GM23338 (cell line): ENCODE data around the gene NR1H3. TPM values are rescaled to one million over a fixed set of nuclear protein-coding genes. Genes with fewer than 3 reads are reported as not detected.

Source experiments
- ATAC-seq: fragments of 200-7000 bp; cut with Tn5 transposase; 3 replicates; pipeline ENCODE4 v1.9.1; 2020
- DNase-seq: peaks from one replicate; pipeline ENCODE4 v3.0.0-alpha.2; 2015; ENCODE audit warnings: low spot score
- H2AFZ ChIP-seq: fragments of 200-600 bp; sonication (generic); 2 replicates; pipeline ENCODE4 v1.8.0; 2016; ENCODE audit warnings: antibody characterized with exemption, mild to moderate bottlenecking, moderate library complexity
- H3F3A ChIP-seq: fragments of 200-600 bp; sonication (generic); replicated peaks from 2 replicates; pipeline ENCODE4 v1.8.0; 2017; ENCODE audit warnings: antibody characterized with exemption, mixed run types, low read depth
- H3K27ac ChIP-seq: fragments of 200-600 bp; sonication (generic); 2 replicates; pipeline ENCODE4 v1.6.1; 2016; ENCODE audit warnings: low read depth
- H3K27me3 ChIP-seq: fragments of 200-600 bp; sonication (generic); 2 replicates; pipeline ENCODE4 v1.8.0; 2016; ENCODE audit warnings: mild to moderate bottlenecking, mixed run types, moderate library complexity; ENCODE audit not compliant: insufficient read depth
- H3K36me3 ChIP-seq: fragments of 200-600 bp; sonication (generic); 2 replicates; pipeline ENCODE4 v1.8.0; 2016; ENCODE audit warnings: mild to moderate bottlenecking; ENCODE audit not compliant: insufficient read depth
- H3K4me1 ChIP-seq: fragments of 200-600 bp; sonication (generic); 2 replicates; pipeline ENCODE4 v1.8.0; 2016; ENCODE audit warnings: mild to moderate bottlenecking, moderate library complexity; ENCODE audit not compliant: insufficient read depth
- H3K4me2 ChIP-seq: fragments of 200-600 bp; sonication (generic); 2 replicates; pipeline ENCODE4 v1.7.1; 2017; ENCODE audit warnings: mixed run types
- H3K4me3 ChIP-seq: fragments of 200-600 bp; sonication (generic); 2 replicates; pipeline ENCODE4 v1.6.1; 2016; ENCODE audit warnings: mixed run types
- H3K79me2 ChIP-seq: fragments of 200-600 bp; sonication (generic); replicated peaks from 2 replicates; pipeline ENCODE4 v1.8.0; 2017; ENCODE audit warnings: mild to moderate bottlenecking; ENCODE audit not compliant: insufficient read depth
- H3K9me2 ChIP-seq: fragments of 200-600 bp; sonication (generic); 2 replicates; pipeline ENCODE4 v1.8.0; 2017; ENCODE audit not compliant: insufficient read depth
- H4K20me1 ChIP-seq: fragments of 200-600 bp; sonication (generic); replicated peaks from 2 replicates; pipeline ENCODE4 v1.8.0; 2017; ENCODE audit warnings: mild to moderate bottlenecking; ENCODE audit not compliant: insufficient read depth
- H3K27ac Mint-ChIP-seq: 2 replicates; pipeline ENCODE4 v1.8.0; 2020; ENCODE audit warnings: inconsistent platforms, mild to moderate bottlenecking, moderate library complexity, mixed read lengths
- H3K27me3 Mint-ChIP-seq: 3 replicates; pipeline ENCODE4 v1.8.0; 2022; ENCODE audit warnings: low read depth, mild to moderate bottlenecking, moderate library complexity, mixed read lengths, inconsistent platforms; ENCODE audit not compliant: insufficient read depth, poor library complexity
- H3K36me3 Mint-ChIP-seq: 3 replicates; pipeline ENCODE4 v1.8.0; 2021; ENCODE audit warnings: low read depth, mild to moderate bottlenecking, inconsistent platforms, moderate library complexity, mixed read lengths
- H3K4me1 Mint-ChIP-seq: 3 replicates; pipeline ENCODE4 v1.8.0; 2020; ENCODE audit warnings: mild to moderate bottlenecking, inconsistent platforms, mixed read lengths
- H3K4me3 Mint-ChIP-seq: 3 replicates; pipeline ENCODE4 v1.8.0; 2021; ENCODE audit warnings: moderate library complexity, mild to moderate bottlenecking, inconsistent platforms, mixed read lengths
- H3K9me3 Mint-ChIP-seq: 3 replicates; pipeline ENCODE4 v1.8.0; 2020; ENCODE audit warnings: moderate library complexity, mild to moderate bottlenecking, inconsistent platforms, mixed read lengths
- CREB1 ChIP-seq: fragments of 250-450 bp; sonication (Bioruptor Pico); IDR thresholded peaks from 2 replicates; pipeline ENCODE4 v1.5.0; 2020; ENCODE audit warnings: low read depth, mild to moderate bottlenecking, moderate library complexity
- REST ChIP-seq: IDR thresholded peaks from one replicate; pipeline ENCODE4 v1.6.1; 2018; ENCODE audit warnings: antibody characterized with exemption; ENCODE audit not compliant: unreplicated experiment
- STAT1 ChIP-seq: IDR thresholded peaks from one replicate; pipeline ENCODE4 v1.6.1; 2016; ENCODE audit warnings: antibody characterized with exemption; ENCODE audit not compliant: unreplicated experiment
- ZNF331 ChIP-seq: fragments of 250-450 bp; sonication (Bioruptor Pico); IDR thresholded peaks from 2 replicates; pipeline ENCODE4 v1.5.0; 2020; ENCODE audit warnings: low read depth, mild to moderate bottlenecking, moderate library complexity
- polyA plus RNA-seq: library from polyadenylated mRNA; unstranded; fragments of >200 nt; fragmentation: Nextera tagmentation; extraction: Ambion mirVana; gene quantifications from 2 replicates; pipeline ENCODE4 v1.2.1, GENCODE V29; 2016
- total RNA-seq: library from RNA; depleted of rRNA; stranded (reverse); fragments of >200 nt; shearing (Covaris generic); gene quantifications from 2 replicates; pipeline ENCODE4 v1.2.3, GENCODE V29; 2014
- TF ChIP-seq, protein P1 (sequence below), 2 experiments: fragments of 200-600 bp in 1 of 2; sonication (generic) in 1 of 2; conservative IDR thresholded peaks; 2 replicates each; pipeline versions ENCODE4 v1.5.1 to v1.6.1; 2016 to 2017; ENCODE audit warnings: antibody characterized with exemption in 2 of 2, low read depth in 2 of 2, mild to moderate bottlenecking in 2 of 2, moderate library complexity in 1 of 2
- TF ChIP-seq, protein P2 (sequence below): fragments of 250-450 bp; sonication (Bioruptor Pico); IDR thresholded peaks from 2 replicates; pipeline ENCODE4 v1.5.0; 2020; ENCODE audit warnings: mild to moderate bottlenecking, moderate library complexity

Gene NR1H3
- total and polyA plus RNA-seq, 2 experiments from 2014 or later, result 16.5 to 23.7 TPM

- no peaks in the 10 kb centered on the region for H3K27me3 ChIP-seq
- no peak overlapping the region for H3K4me3 ChIP-seq
- no peak overlapping the region for H3K4me3 Mint-ChIP-seq
- peaks cover 4% of the 10 kb centered on the region for H3K27me3 Mint-ChIP-seq
- peaks cover 15% of the 10 kb centered on the region for H3K4me1 ChIP-seq
- H3K4me1 Mint-ChIP-seq, result peaks cover 23% of the 10 kb centered on the region
- H4K20me1 ChIP-seq, result no peaks in the 10 kb centered on the region
- no peaks in the 10 kb centered on the region for H3K9me2 ChIP-seq
- H3K36me3 ChIP-seq, result no peaks in the 10 kb centered on the region
- peaks cover 4% of the 10 kb centered on the region; the same call in 1 of the 3 replicates for H3K36me3 Mint-ChIP-seq
- no peak overlapping the region for H3K27ac ChIP-seq
- TF ChIP-seq CREB1 (CRISPR knock-in tag), result no peak
- TF ChIP-seq REST, result no peak
- TF ChIP-seq STAT1, result no peak
- TF ChIP-seq, protein P1, sequence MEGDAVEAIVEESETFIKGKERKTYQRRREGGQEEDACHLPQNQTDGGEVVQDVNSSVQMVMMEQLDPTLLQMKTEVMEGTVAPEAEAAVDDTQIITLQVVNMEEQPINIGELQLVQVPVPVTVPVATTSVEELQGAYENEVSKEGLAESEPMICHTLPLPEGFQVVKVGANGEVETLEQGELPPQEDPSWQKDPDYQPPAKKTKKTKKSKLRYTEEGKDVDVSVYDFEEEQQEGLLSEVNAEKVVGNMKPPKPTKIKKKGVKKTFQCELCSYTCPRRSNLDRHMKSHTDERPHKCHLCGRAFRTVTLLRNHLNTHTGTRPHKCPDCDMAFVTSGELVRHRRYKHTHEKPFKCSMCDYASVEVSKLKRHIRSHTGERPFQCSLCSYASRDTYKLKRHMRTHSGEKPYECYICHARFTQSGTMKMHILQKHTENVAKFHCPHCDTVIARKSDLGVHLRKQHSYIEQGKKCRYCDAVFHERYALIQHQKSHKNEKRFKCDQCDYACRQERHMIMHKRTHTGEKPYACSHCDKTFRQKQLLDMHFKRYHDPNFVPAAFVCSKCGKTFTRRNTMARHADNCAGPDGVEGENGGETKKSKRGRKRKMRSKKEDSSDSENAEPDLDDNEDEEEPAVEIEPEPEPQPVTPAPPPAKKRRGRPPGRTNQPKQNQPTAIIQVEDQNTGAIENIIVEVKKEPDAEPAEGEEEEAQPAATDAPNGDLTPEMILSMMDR (conservative IDR thresholded peaks at IDR 0.05; ENCODE audit: low read depth in 2 of 2), result no peak
- no peak for TF ChIP-seq ZNF331 (CRISPR knock-in tag)
- TF ChIP-seq, protein P2, sequence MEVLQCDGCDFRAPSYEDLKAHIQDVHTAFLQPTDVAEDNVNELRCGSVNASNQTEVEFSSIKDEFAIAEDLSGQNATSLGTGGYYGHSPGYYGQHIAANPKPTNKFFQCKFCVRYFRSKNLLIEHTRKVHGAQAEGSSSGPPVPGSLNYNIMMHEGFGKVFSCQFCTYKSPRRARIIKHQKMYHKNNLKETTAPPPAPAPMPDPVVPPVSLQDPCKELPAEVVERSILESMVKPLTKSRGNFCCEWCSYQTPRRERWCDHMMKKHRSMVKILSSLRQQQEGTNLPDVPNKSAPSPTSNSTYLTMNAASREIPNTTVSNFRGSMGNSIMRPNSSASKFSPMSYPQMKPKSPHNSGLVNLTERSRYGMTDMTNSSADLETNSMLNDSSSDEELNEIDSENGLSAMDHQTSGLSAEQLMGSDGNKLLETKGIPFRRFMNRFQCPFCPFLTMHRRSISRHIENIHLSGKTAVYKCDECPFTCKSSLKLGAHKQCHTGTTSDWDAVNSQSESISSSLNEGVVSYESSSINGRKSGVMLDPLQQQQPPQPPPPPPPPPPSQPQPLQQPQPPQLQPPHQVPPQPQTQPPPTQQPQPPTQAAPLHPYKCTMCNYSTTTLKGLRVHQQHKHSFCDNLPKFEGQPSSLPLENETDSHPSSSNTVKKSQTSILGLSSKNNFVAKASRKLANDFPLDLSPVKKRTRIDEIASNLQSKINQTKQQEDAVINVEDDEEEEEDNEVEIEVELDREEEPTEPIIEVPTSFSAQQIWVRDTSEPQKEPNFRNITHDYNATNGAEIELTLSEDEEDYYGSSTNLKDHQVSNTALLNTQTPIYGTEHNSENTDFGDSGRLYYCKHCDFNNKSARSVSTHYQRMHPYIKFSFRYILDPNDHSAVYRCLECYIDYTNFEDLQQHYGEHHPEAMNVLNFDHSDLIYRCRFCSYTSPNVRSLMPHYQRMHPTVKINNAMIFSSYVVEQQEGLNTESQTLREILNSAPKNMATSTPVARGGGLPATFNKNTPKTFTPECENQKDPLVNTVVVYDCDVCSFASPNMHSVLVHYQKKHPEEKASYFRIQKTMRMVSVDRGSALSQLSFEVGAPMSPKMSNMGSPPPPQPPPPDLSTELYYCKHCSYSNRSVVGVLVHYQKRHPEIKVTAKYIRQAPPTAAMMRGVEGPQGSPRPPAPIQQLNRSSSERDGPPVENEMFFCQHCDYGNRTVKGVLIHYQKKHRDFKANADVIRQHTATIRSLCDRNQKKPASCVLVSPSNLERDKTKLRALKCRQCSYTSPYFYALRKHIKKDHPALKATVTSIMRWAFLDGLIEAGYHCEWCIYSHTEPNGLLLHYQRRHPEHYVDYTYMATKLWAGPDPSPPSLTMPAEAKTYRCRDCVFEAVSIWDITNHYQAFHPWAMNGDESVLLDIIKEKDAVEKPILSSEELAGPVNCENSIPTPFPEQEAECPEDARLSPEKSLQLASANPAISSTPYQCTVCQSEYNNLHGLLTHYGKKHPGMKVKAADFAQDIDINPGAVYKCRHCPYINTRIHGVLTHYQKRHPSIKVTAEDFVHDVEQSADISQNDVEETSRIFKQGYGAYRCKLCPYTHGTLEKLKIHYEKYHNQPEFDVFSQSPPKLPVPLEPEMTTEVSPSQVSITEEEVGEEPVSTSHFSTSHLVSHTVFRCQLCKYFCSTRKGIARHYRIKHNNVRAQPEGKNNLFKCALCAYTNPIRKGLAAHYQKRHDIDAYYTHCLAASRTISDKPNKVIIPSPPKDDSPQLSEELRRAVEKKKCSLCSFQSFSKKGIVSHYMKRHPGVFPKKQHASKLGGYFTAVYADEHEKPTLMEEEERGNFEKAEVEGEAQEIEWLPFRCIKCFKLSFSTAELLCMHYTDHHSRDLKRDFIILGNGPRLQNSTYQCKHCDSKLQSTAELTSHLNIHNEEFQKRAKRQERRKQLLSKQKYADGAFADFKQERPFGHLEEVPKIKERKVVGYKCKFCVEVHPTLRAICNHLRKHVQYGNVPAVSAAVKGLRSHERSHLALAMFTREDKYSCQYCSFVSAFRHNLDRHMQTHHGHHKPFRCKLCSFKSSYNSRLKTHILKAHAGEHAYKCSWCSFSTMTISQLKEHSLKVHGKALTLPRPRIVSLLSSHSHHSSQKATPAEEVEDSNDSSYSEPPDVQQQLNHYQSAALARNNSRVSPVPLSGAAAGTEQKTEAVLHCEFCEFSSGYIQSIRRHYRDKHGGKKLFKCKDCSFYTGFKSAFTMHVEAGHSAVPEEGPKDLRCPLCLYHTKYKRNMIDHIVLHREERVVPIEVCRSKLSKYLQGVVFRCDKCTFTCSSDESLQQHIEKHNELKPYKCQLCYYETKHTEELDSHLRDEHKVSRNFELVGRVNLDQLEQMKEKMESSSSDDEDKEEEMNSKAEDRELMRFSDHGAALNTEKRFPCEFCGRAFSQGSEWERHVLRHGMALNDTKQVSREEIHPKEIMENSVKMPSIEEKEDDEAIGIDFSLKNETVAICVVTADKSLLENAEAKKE (CRISPR knock-in tag), result no peak
- no peaks in the 10 kb centered on the region for H3F3A ChIP-seq
- no peak overlapping the region for H3K27ac Mint-ChIP-seq
- DNase-seq, result no peak
- ATAC-seq, result no peak
- H3K4me2 ChIP-seq, result no peak overlapping the region
- H3K79me2 ChIP-seq, result peaks cover 19% of the 10 kb centered on the region
- no peaks in the 10 kb centered on the region for H3K9me3 Mint-ChIP-seq
- no peak overlapping the region for H2AFZ ChIP-seq
Observed at GRCh38 chr11:47251751-47252150, 6.0 kb upstream of the NR1H3 start.
